Bronchial epithelial cell (primary cell): Measurements from ENCODE around the gene YWHAH. TPM values are rescaled to one million over a fixed set of nuclear protein-coding genes. Genes with fewer than 3 reads are reported as not detected.

ENCODE experiments used
- DNase-seq: peaks from one replicate; pipeline ENCODE4 v3.0.0-alpha.2; 2010; ENCODE audit warnings: low read depth
- FAIRE-seq: peaks from 2 replicates; lab custom pipeline; 2011; peaks lifted over from hg19 to GRCh38; lab: Jason Lieb, UNC
- H3K27me3 ChIP-seq: 2 replicates; pipeline ENCODE4 v1.5.1; 2011; ENCODE audit warnings: low read length; ENCODE audit not compliant: control insufficient read depth, insufficient read depth
- H3K36me3 ChIP-seq: 2 replicates; pipeline ENCODE4 v1.5.1; 2011; ENCODE audit warnings: low read length; ENCODE audit not compliant: control insufficient read depth, insufficient read depth
- H3K4me3 ChIP-seq: 2 replicates; pipeline ENCODE4 v1.5.1; 2011; ENCODE audit warnings: mild to moderate bottlenecking, low read depth, low read length, control low read depth
- CTCF ChIP-seq: IDR thresholded peaks from 2 replicates; pipeline ENCODE4 v1.5.1; 2011; ENCODE audit warnings: mild to moderate bottlenecking, moderate library complexity, low read length, control low read depth, inconsistent platforms; ENCODE audit not compliant: insufficient read depth, severe bottlenecking
- total RNA-seq: library from RNA; depleted of rRNA; stranded (reverse); fragments of >200 nt; gene quantifications from 2 replicates; pipeline ENCODE4 v1.2.1, GENCODE V29; 2014

YWHAH gene
- total RNA-seq, 1 donor from 2014 or later = 61.9 TPM

GRCh38 chr22:31925056-31925455 lies 19.3 kb upstream of the YWHAH start:
- Histone ChIP-seq H3K36me3 (no peaks in the 10 kb centered on the region), H3K27me3 (peaks cover 3% of the 10 kb centered on the region), H3K4me3 (no peak overlapping the region)
- TF ChIP-seq CTCF = no peak
- DNase-seq (no peak), FAIRE-seq (no peak)

GRCh38 chr22:31926024-31926423 lies 18.3 kb upstream of the YWHAH start:
- Histone ChIP-seq H3K4me3 (no peak overlapping the region), H3K36me3 (no peaks in the 10 kb centered on the region), H3K27me3 (peaks cover 3% of the 10 kb centered on the region)
- FAIRE-seq (no peak), DNase-seq (no peak)
- TF ChIP-seq CTCF = no peak

GRCh38 chr22:31926969-31927368 lies 17.4 kb upstream of the YWHAH start:
- TF ChIP-seq CTCF = no peak
- no peaks in the 10 kb centered on the region for H3K36me3 ChIP-seq
- H3K27me3 ChIP-seq = peaks cover 3% of the 10 kb centered on the region
- H3K4me3 ChIP-seq = no peak overlapping the region
- no peak for FAIRE-seq
- DNase-seq = peak; percentile 29

GRCh38 chr22:31927562-31927961 lies 16.8 kb upstream of the YWHAH start:
- peaks cover 3% of the 10 kb centered on the region for H3K27me3 ChIP-seq
- FAIRE-seq (no peak), DNase-seq (no peak)
- TF ChIP-seq CTCF = no peak
- no peaks in the 10 kb centered on the region for H3K36me3 ChIP-seq
- no peak overlapping the region for H3K4me3 ChIP-seq

GRCh38 chr22:31929167-31929930 lies 15.0 kb upstream of the YWHAH start:
- Histone ChIP-seq H3K4me3 (no peak overlapping the region), H3K36me3 (no peaks in the 10 kb centered on the region), H3K27me3 (peaks cover 4% of the 10 kb centered on the region)
- DNase-seq (no peak), FAIRE-seq (no peak)
- TF ChIP-seq CTCF = no peak

GRCh38 chr22:31932863-31933262 lies 11.5 kb upstream of the YWHAH start:
- Histone ChIP-seq H3K27me3 (peaks cover 5% of the 10 kb centered on the region), H3K4me3 (no peak overlapping the region), H3K36me3 (no peaks in the 10 kb centered on the region)
- DNase-seq (no peak), FAIRE-seq (no peak)
- TF ChIP-seq CTCF = no peak
